Keratinocyte (primary cell): ENCODE data around the gene KLHL29. TPM values are rescaled to one million over a fixed set of nuclear protein-coding genes. Genes with fewer than 3 reads are reported as not detected.

Experiments
- DNase-seq: peaks from one replicate; pipeline ENCODE4 v3.0.0-alpha.2; 2011; ENCODE audit warnings: low read depth, missing footprints, low spot score
- FAIRE-seq: peaks from 2 replicates; lab custom pipeline; 2011; peaks lifted over from hg19 to GRCh38; lab: Jason Lieb, UNC
- H2AFZ ChIP-seq: 2 replicates; pipeline ENCODE4 v1.6.0; 2012; ENCODE audit warnings: low read length, control low read depth, inconsistent platforms; ENCODE audit not compliant: control insufficient read depth
- H3K27ac ChIP-seq: 2 replicates; pipeline ENCODE4 v1.5.1; 2011; ENCODE audit warnings: low read length; ENCODE audit not compliant: control insufficient read depth, insufficient read depth
- H3K27me3 ChIP-seq: 3 replicates; pipeline ENCODE4 v1.6.0; 2011; ENCODE audit warnings: low read length; ENCODE audit not compliant: control insufficient read depth, insufficient read depth; ENCODE audit errors: extremely low read depth
- H3K36me3 ChIP-seq, 2 experiments: 2 replicates in 1 of 2; 3 replicates in 1 of 2; pipeline ENCODE4 v1.5.1; 2011; ENCODE audit warnings: low read length in 2 of 2, mild to moderate bottlenecking in 1 of 2; ENCODE audit not compliant: control insufficient read depth in 2 of 2, insufficient read depth in 2 of 2; ENCODE audit errors: extremely low read depth in 1 of 2
- H3K4me1 ChIP-seq: 3 replicates; pipeline ENCODE4 v1.5.1; 2011; ENCODE audit warnings: low read length; ENCODE audit not compliant: control insufficient read depth, insufficient read depth; ENCODE audit errors: extremely low read depth
- H3K4me2 ChIP-seq: 3 replicates; pipeline ENCODE4 v1.6.0; 2011; ENCODE audit warnings: low read depth, low read length; ENCODE audit not compliant: control insufficient read depth, insufficient read depth; ENCODE audit errors: extremely low read depth
- H3K4me3 ChIP-seq, 3 experiments: fragments of 200-600 bp in 1 of 3; sonication (generic) in 1 of 3; 2 replicates in 2 of 3; 3 replicates in 1 of 3; pipeline ENCODE4 v1.5.1; 2011 to 2016; ENCODE audit warnings: low read length in 3 of 3, mild to moderate bottlenecking in 3 of 3, control low read depth in 2 of 3, inconsistent platforms in 1 of 3, low read depth in 1 of 3, mixed read lengths in 1 of 3, mixed run types in 1 of 3, moderate library complexity in 1 of 3; ENCODE audit not compliant: control insufficient read depth in 2 of 3, insufficient read depth in 2 of 3; ENCODE audit errors: extremely low read depth in 1 of 3
- H3K79me2 ChIP-seq: 2 replicates; pipeline ENCODE4 v1.6.0; 2012; ENCODE audit warnings: low read length; ENCODE audit not compliant: control insufficient read depth, insufficient read depth
- H3K9ac ChIP-seq: 3 replicates; pipeline ENCODE4 v1.6.0; 2011; ENCODE audit warnings: low read length; ENCODE audit not compliant: control insufficient read depth, insufficient read depth; ENCODE audit errors: extremely low read depth
- H3K9me1 ChIP-seq: 3 replicates; pipeline ENCODE4 v1.6.0; 2011; ENCODE audit warnings: low read length; ENCODE audit not compliant: control insufficient read depth, insufficient read depth; ENCODE audit errors: extremely low read depth
- H3K9me3 ChIP-seq: 2 replicates; pipeline ENCODE4 v1.5.1; 2012; ENCODE audit warnings: low read depth, low read length; ENCODE audit not compliant: control insufficient read depth
- H4K20me1 ChIP-seq: 3 replicates; pipeline ENCODE4 v1.6.0; 2011; ENCODE audit warnings: low read length; ENCODE audit not compliant: control insufficient read depth, insufficient read depth; ENCODE audit errors: extremely low read depth
- CTCF ChIP-seq, 3 experiments: IDR thresholded peaks in 1 of 3; conservative IDR thresholded peaks in 1 of 3; optimal IDR thresholded peaks in 1 of 3; 2 replicates in 2 of 3; 3 replicates in 1 of 3; pipeline versions ENCODE3 to v1.5.1; 2011; ENCODE audit warnings: low read length in 3 of 3, mild to moderate bottlenecking in 3 of 3, moderate library complexity in 2 of 3, control low read depth in 1 of 3, inconsistent platforms in 1 of 3; ENCODE audit not compliant: insufficient read depth in 2 of 3; ENCODE audit errors: extremely low read depth in 1 of 3
- EZH2 ChIP-seq: IDR thresholded peaks from one replicate; pipeline ENCODE4 v1.6.1; 2012; ENCODE audit warnings: inconsistent platforms, mild to moderate bottlenecking, low read length, moderate library complexity
- dilution Hi-C: fragments of 300-500 bp; cut with MboI; formaldehyde crosslinking; loops from one replicate; pipeline ENCODE4 v1.7.0; 2020; ENCODE audit warnings: low sequenced_read_pairs; ENCODE audit not compliant: extremely low pct_ligation_motif_present
- polyA plus RNA-seq, 5 experiments: library from polyadenylated mRNA; depleted of rRNA in 3 of 5; stranded (reverse) in 3 of 5; stranded (forward) in 1 of 5; unstranded in 1 of 5; fragments of >200 nt; gene quantifications; 1 replicate in 1 of 5; 2 replicates in 3 of 5; 3 replicates in 1 of 5; pipeline versions ENCODE4 v1.2.1 to v1.2.3, GENCODE V29; 2011 to 2012; ENCODE audit warnings: missing spikeins in 2 of 5, low read depth in 1 of 5, low replicate concordance in 1 of 5

KLHL29 gene
- polyA plus RNA-seq, 1 donor (not counting 4 experiments of a cell fraction or from before 2014, with no cell fraction given), result 4.7 TPM

- Histone ChIP-seq H3K9ac (no peak overlapping the region), H2AFZ (no peak overlapping the region), H3K79me2 (no peaks in the 10 kb centered on the region), H3K4me1 (peaks cover 9% of the 10 kb centered on the region), H3K27ac (no peak overlapping the region), H3K9me1 (no peaks in the 10 kb centered on the region), H3K36me3 (no peaks in the 10 kb centered on the region), H4K20me1 (no peaks in the 10 kb centered on the region), H3K27me3 (peaks cover 4% of the 10 kb centered on the region), H3K9me3 (no peaks in the 10 kb centered on the region), H3K4me2 (no peak overlapping the region), H3K4me3 (no peak overlapping the region)
- dilution Hi-C loops, result no loop called here
- no peak for TF ChIP-seq CTCF (optimal IDR thresholded peaks at IDR 0.05 in 1 of 3, IDR thresholded peaks at IDR 0.05 in 1 of 3, conservative IDR thresholded peaks at IDR 0.05 in 1 of 3; ENCODE audit: extremely low read depth in 1 of 3, insufficient read depth in 2 of 3, low read length in 3 of 3)
- TF ChIP-seq EZH2, result no peak
- no peak for FAIRE-seq
- DNase-seq, result no peak
Observed at GRCh38 chr2:23363268-23363667, 21.7 kb upstream of the KLHL29 start.

GRCh38 chr2:23363831-23364230, 21.1 kb upstream of the KLHL29 start:
- peaks cover 11% of the 10 kb centered on the region for H3K4me1 ChIP-seq
- no peak overlapping the region for H3K9ac ChIP-seq
- DNase-seq (no peak), FAIRE-seq (peak; percentile 46)
- no peak overlapping the region for H3K4me2 ChIP-seq
- dilution Hi-C loops, result no loop called here
- no peak overlapping the region for H2AFZ ChIP-seq
- no peaks in the 10 kb centered on the region for H3K9me1 ChIP-seq
- H3K79me2 ChIP-seq, result no peaks in the 10 kb centered on the region
- H4K20me1 ChIP-seq, result no peaks in the 10 kb centered on the region
- H3K27ac ChIP-seq, result no peak overlapping the region
- TF ChIP-seq EZH2 (no peak), CTCF (optimal IDR thresholded peaks at IDR 0.05 in 1 of 3, IDR thresholded peaks at IDR 0.05 in 1 of 3, conservative IDR thresholded peaks at IDR 0.05 in 1 of 3; ENCODE audit: extremely low read depth in 1 of 3, insufficient read depth in 2 of 3, low read length in 3 of 3) (no peak)
- H3K4me3 ChIP-seq, result no peak overlapping the region
- no peaks in the 10 kb centered on the region for H3K9me3 ChIP-seq
- H3K36me3 ChIP-seq, result no peaks in the 10 kb centered on the region
- H3K27me3 ChIP-seq, result no peaks in the 10 kb centered on the region
